Measurements from ENCODE around the gene MEGF11. TPM values are rescaled to one million over a fixed set of nuclear protein-coding genes. Genes with fewer than 3 reads are reported as not detected.

Gene MEGF11
- total RNA-seq, 1 experiment from 2014 or later = 0.09 TPM

- Mint-ChIP-seq H3K27me3 (ENCODE audit: insufficient read depth, unreplicated experiment) (peaks cover 85% of the 10 kb centered on the region), H3K36me3 (ENCODE audit: insufficient read depth, unreplicated experiment) (no peaks in the 10 kb centered on the region), H3K4me3 (ENCODE audit: unreplicated experiment) (no peak overlapping the region), H3K9me3 (ENCODE audit: unreplicated experiment) (no peaks in the 10 kb centered on the region), H3K27ac (ENCODE audit: low read depth, unreplicated experiment) (no peak overlapping the region), H3K4me1 (ENCODE audit: insufficient read depth, unreplicated experiment) (no peaks in the 10 kb centered on the region)
- no peak for TF ChIP-seq CTCF (IDR thresholded peaks at IDR 0.05; ENCODE audit: unreplicated experiment)
- ChIA-PET CTCF (no interaction called here), POLR2A (interaction anchor here (1.2 kb wide), 1 partner anchor 52 kb away, joined by 5 read pairs; no protein-coding TSS in a partner anchor)
- no TSS peak for BruUV-seq (replicated peaks)
- intact Hi-C loops (cut with micrococcal nuclease) = no loop called here
- DNase-seq (ENCODE audit: unreplicated experiment) = no peak
Observed at GRCh38 chr15:66110864-66111263, 142.7 kb downstream of the MEGF11 start.

- CTCF ChIA-PET = no interaction called here
- intact Hi-C loops (cut with micrococcal nuclease) = no loop called here
- H3K27ac Mint-ChIP-seq (ENCODE audit: low read depth, unreplicated experiment) = no peak overlapping the region
- no peaks in the 10 kb centered on the region for H3K9me3 Mint-ChIP-seq (ENCODE audit: unreplicated experiment)
- no peak for DNase-seq (ENCODE audit: unreplicated experiment)
- POLR2A ChIA-PET = no interaction called here
- no TSS peak for BruUV-seq (replicated peaks)
- peaks cover 87% of the 10 kb centered on the region for H3K27me3 Mint-ChIP-seq (ENCODE audit: insufficient read depth, unreplicated experiment)
- H3K4me1 Mint-ChIP-seq (ENCODE audit: insufficient read depth, unreplicated experiment) = no peaks in the 10 kb centered on the region
- no peaks in the 10 kb centered on the region for H3K36me3 Mint-ChIP-seq (ENCODE audit: insufficient read depth, unreplicated experiment)
- H3K4me3 Mint-ChIP-seq (ENCODE audit: unreplicated experiment) = no peak overlapping the region
- no peak for TF ChIP-seq CTCF (IDR thresholded peaks at IDR 0.05; ENCODE audit: unreplicated experiment)
Observed at GRCh38 chr15:66109826-66110225, 143.7 kb downstream of the MEGF11 start.

GRCh38 chr15:66108483-66109265 lies 144.9 kb downstream of the MEGF11 start:
- H3K9me3 Mint-ChIP-seq (ENCODE audit: unreplicated experiment) = no peaks in the 10 kb centered on the region
- TF ChIP-seq CTCF (IDR thresholded peaks at IDR 0.05; ENCODE audit: unreplicated experiment) = no peak
- peaks cover 88% of the 10 kb centered on the region for H3K27me3 Mint-ChIP-seq (ENCODE audit: insufficient read depth, unreplicated experiment)
- no peaks in the 10 kb centered on the region for H3K36me3 Mint-ChIP-seq (ENCODE audit: insufficient read depth, unreplicated experiment)
- intact Hi-C loops (cut with micrococcal nuclease) = no loop called here
- DNase-seq (ENCODE audit: unreplicated experiment) = no peak
- H3K27ac Mint-ChIP-seq (ENCODE audit: low read depth, unreplicated experiment) = no peak overlapping the region
- ChIA-PET CTCF (no interaction called here), POLR2A (no interaction called here)
- H3K4me3 Mint-ChIP-seq (ENCODE audit: unreplicated experiment) = no peak overlapping the region
- no TSS peak for BruUV-seq (replicated peaks)
- H3K4me1 Mint-ChIP-seq (ENCODE audit: insufficient read depth, unreplicated experiment) = no peaks in the 10 kb centered on the region

GRCh38 chr15:66107070-66107469 lies 146.5 kb downstream of the MEGF11 start:
- Mint-ChIP-seq H3K27ac (ENCODE audit: low read depth, unreplicated experiment) (no peak overlapping the region), H3K36me3 (ENCODE audit: insufficient read depth, unreplicated experiment) (no peaks in the 10 kb centered on the region), H3K4me3 (ENCODE audit: unreplicated experiment) (no peak overlapping the region), H3K27me3 (ENCODE audit: insufficient read depth, unreplicated experiment) (peaks cover 90% of the 10 kb centered on the region), H3K4me1 (ENCODE audit: insufficient read depth, unreplicated experiment) (no peaks in the 10 kb centered on the region), H3K9me3 (ENCODE audit: unreplicated experiment) (no peaks in the 10 kb centered on the region)
- CTCF ChIA-PET = no interaction called here
- TF ChIP-seq CTCF (IDR thresholded peaks at IDR 0.05; ENCODE audit: unreplicated experiment) = no peak
- DNase-seq (ENCODE audit: unreplicated experiment) = no peak
- POLR2A ChIA-PET = no interaction called here
- intact Hi-C loops (cut with micrococcal nuclease) = no loop called here
- no TSS peak for BruUV-seq (replicated peaks)
